G401 (cell line): Measurements from ENCODE around the gene AHSG. TPM values are rescaled to one million over a fixed set of nuclear protein-coding genes. Genes with fewer than 3 reads are reported as not detected.

Experiments used
- DNase-seq: peaks from one replicate; pipeline ENCODE4 v3.0.0-alpha.2; 2015; ENCODE audit warnings: low spot score
- in situ Hi-C: cut with HindIII; loops from 2 replicates; pipeline ENCODE4 v1.10.0; 2016; ENCODE audit warnings: low sequenced_read_pairs, mixed read lengths
- total RNA-seq: library from RNA; depleted of rRNA; stranded (reverse); fragments of >200 nt; shearing (Covaris generic); gene quantifications from 2 replicates; pipeline ENCODE4 v1.2.3, GENCODE V29; 2014

The AHSG gene
- total RNA-seq, 1 experiment from 2014 or later, result not detected

DNA sequence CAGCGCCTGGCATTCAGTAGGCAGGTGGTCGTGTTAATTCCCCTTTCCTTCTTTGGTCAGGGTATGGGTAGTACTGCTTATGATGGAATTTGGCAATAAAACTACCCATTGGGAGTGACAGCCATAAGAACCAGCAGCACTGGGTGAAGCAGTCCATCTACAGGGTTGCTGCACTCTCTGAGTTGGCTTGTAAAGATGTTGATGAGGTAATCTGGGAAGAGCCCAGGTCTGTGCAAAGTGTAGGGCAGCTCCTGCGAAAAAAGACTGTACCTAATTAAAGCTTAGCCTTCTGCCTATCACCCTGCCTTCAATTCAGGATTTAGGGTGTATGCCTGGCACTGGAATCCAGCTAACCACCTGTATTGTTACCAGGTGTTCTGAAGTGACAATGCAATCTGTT, 22.7 kb downstream of the AHSG start:
- DNase-seq, result no peak
- in situ Hi-C loops, result no loop called here

DNA sequence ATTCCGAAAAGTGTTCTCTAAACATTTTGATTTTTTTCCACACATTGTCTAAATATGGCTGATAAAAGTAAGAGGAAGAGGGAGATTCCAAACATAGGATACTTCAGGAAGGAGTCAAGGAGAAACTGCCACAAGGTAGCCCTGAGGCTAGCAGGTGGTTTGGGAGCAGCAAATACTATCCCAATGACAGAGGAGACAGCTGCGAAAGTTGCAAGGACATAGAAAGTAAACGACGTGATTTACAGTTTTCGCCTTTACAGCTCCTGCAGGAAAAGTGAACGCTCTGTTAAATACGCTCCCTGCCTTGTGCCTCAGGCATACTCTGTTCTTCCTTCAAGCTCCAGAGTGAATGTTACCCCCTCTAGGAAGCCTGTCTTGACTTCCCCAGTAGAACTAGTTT, 23.7 kb downstream of the AHSG start:
- DNase-seq, result no peak
- in situ Hi-C loops, result no loop called here

DNA sequence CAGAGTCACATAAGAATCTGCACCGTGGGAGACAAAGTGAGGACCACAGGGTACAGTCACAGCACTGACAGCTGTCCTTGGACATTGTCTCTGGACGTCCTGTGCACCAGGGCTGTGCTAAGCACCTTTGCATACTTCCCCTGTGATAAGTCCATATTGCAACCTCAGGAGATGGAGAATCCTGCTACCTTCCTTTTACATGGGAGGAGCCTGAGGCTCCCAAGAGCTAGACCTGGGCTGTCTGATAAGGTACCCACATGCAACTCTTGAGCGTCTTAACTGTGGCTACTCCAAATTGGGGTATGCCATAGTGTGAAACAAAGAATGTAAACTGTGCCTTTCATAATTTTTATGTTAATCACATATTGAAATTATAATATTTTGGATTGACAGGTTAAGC, 24.8 kb downstream of the AHSG start:
- DNase-seq, result no peak
- in situ Hi-C loops, result no loop called here

DNA sequence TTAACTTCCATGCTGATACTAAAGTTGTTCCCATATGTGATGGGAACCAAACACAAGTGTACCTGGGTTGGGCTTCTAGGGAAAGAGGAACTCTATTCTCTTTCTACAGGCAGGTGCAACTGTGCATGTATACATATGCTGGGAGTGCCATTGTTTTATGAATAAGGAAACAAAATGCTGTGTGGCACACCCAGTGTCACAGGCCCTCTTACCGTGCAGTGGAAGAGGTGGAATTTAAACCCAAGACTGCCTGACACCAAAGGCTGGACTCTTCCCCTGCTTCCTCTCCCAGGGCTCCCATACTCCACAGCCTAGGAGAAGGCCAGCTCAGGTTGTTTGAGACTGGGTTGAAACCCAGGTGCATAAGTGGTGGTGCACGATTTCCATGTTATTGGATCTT, 25.4 kb downstream of the AHSG start:
- in situ Hi-C loops, result no loop called here
- DNase-seq, result no peak

DNA sequence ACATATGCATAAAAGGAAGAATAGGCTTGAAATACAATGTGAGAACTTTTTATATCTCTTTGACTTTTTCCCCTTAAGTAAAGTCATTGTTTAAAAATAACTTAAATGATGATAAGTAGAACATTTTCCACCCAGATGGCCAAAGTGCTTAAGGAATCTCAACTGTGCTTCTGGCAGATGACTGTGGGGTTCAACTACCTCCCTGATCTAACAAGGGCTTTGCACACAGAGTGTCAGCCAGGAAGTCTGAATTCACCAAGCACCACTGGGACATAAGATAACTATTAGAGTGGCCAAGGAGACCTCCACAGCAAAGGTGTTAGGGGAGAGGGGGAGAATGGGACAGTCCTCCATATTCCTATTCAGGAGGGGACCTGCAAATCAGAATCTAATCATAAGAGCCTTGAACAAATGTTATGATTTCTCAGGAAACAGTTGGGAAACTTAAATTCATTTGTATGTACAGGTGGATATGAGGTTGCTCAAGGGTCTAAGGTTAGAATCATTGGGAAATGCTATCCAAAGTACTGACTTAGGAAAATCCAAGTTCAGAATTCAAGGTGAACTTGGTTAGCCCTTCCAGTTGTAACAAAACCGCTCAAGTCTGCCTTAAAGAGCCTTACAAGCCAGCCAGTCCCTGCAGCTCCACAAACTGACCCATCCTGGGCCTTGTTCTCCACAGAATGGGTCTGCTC, 27.1 kb downstream of the AHSG start, which contains the start of gene FETUB:
TSS of gene FETUB (plus strand) at position 622 of the 695 bp plus-strand sequence. CDS start at position 684, 62 bp downstream.
- in situ Hi-C loops, result no loop called here
- DNase-seq, result no peak

DNA sequence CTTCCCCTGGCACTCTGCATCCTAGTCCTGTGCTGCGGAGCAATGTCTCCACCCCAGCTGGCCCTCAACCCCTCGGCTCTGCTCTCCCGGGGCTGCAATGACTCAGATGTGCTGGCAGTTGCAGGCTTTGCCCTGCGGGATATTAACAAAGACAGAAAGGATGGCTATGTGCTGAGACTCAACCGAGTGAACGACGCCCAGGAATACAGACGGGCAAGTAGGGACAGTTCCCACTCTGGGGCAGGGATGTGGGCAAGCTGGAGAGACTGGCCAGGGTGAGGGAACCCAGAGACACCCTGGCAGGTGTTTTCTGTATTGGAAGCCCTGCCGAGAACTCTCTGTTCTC, 27.6 kb downstream of the AHSG start:
- no peak for DNase-seq

DNA sequence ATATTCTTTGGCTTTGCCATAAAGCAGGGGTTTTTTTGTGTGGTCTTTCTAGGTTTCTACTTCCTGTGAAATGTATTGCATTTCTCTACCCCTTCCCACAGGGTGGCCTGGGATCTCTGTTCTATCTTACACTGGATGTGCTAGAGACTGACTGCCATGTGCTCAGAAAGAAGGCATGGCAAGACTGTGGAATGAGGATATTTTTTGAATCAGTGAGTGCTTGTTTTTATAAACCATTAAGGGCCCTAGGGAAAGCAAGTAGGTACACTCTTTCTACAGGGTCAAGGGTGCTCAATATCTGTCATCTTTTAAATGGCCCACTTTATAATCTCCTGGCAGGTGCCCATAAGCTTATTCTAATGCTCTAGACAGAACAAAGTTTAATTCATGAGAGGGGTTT, 28.1 kb downstream of the AHSG start:
- no peak for DNase-seq
- in situ Hi-C loops, result no loop called here

More for the DNA sequence above, 27.6 kb downstream of the AHSG start:
- in situ Hi-C loops, result no loop called here

DNA sequence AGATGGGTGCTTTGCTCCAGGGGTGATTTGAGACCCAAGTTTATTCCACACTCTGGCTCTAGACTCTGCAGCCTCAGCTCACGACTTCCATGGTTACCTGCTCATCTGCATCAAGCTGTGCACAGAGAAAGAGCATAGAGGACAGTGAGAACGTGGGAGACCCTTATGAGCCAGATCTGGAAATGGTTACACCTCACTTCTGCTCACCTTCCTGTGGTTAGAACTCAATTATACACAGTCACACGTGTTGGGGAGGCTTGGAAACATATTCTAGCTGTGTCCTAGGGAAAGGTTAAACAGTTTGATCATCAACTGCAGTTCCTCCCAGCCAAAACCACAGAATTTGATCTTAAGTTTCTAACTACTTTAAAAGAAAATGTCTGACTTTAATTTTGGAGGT, 29.2 kb downstream of the AHSG start:
- DNase-seq, result no peak

DNA sequence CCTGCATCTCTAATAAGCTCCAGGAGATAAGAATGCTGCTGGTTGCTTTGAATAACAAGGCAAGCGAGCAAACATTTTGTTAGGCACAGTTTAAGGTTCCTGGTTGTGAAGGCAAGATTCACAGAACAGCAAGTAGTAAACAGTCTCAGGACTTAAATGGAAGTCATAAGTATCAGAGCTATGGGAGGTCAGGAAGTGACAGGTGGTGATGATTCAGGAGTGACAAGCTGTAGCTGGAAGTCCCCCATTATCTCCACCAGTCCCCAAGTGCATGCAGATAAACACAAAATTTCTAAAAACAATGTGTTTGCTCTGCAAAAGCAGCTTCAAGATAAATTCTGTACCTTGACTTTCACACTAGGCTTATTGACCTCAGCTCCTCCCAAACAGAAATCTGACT, 30.6 kb downstream of the AHSG start:
- in situ Hi-C loops, result no loop called here
- DNase-seq, result no peak

More for the DNA sequence above, 29.2 kb downstream of the AHSG start:
- in situ Hi-C loops, result no loop called here

DNA sequence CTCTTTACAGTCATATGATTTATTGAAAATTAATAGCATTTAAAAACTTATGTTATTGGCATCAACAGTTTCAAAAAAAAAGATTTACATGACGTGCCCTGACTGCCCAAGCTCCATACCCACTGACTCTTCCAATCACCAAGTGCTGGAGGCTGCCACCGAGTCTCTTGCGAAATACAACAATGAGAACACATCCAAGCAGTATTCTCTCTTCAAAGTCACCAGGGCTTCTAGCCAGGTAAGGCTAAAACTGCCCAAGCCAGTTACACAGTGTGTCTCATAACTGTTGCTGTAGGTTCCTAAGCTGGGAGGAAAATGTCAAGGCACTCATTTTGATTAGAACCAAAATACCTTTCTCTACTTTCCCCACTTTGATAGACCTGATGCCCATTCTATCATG, 31.8 kb downstream of the AHSG start:
- no peak for DNase-seq
- in situ Hi-C loops, result no loop called here

DNA sequence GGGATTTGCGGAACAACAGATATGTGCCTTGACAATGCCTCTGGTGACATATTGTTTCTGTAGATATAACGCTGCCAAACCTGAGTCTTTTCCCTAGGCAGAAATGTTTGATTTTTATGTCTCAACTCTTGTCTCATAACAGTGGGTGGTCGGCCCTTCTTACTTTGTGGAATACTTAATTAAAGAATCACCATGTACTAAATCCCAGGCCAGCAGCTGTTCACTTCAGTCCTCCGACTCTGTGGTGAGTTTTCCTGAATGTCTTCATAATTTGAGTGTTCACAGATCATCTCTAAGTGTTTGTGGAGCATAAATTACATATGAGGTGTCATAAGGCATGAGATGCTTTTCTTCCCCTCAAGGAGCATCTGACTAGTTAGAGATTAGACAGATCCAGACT, 33.2 kb downstream of the AHSG start:
- DNase-seq, result no peak
- in situ Hi-C loops, result no loop called here

DNA sequence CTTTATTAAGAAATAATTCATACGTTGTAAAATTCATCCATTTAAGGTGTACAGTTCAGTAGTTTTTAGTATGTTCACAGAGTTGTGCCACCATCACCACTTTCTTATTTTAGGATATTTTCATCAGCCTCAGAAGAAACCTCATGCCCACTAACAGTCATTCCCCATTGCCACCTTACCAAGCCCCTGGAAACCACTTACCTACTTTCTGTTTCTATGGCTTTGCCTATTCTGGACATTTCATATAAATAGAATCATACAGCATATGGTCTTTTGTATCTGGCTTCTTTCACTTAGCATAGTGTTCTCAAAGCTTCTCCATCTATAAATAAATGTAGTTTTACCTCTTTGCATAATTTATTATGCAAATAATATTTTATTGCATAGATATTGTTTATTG, 34.0 kb downstream of the AHSG start:
- no peak for DNase-seq
- in situ Hi-C loops, result no loop called here

DNA sequence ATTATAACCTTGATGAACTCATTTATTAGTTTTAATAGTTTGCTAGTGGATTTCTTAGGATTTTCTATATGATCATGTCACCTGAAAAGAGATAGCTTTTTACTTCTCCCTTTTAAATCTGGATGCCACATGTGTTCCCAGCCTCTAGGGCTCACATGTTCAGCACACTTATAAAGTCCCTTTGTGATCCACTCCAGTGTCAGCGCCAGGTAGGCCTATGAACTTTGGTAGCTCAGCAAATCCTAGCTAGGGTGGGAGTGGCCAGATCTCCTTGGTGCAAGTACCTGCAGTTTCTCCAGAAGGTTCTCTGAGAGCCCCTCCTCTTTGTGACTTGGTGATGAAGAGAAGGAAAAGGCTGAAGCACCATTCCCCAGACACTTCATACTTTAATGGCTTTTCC, 36.0 kb downstream of the AHSG start:
- DNase-seq, result no peak
- in situ Hi-C loops, result no loop called here

DNA sequence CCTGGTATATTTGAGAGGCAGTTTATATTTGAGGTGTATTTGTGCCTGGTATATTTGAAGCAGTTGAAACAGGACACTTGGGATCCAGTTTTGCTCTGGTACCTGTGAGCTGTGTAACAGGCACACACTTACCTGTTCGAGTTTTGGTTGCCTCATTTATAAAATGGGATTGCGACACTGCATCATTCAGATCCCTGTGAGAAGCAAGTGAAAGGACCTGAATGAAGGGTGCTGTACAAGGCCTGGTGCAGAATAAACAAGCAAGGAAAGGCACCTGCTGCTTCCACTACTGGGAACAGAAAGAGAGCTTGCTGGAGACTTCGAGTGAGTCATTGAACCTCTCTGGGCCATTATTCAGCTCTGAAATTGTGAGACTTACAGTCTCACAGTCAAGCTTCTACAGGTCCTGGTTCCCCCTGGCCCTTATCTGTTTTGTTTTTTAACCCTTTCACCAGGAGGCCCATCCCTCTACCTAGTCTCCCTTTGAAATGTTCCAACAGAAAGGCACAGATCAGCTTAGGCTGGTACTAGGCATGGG, 38.9 kb downstream of the AHSG start:
- in situ Hi-C loops, result no loop called here
- DNase-seq, result no peak

DNA sequence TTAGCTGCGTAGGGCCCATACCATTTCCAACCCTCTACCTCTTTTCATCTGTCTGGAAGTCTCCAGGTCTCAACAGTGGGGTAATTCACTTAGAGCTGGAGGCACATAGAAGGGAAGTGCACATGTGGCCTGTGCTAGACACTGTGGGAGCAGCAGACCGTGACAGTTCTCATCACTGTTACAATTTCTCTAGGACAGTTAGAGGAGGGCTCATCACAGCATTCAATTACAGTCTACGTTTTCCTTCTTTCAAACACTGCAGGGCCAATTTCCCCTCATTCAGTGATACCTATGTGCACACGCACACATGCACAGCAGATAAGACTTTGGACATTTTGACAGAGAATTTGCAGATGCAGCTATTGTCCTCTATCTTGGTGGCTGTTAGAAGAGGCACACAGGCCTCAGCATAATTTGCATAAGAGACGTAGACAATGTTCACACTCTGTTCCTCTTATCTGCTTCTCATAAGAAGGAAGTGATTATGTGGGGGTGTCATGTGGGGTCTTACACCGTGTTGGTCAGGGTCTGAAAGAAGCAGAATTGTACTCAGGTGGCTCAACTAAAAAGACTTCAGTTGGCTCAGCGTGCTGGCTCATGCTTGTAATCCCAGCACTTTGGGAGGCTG, 40.3 kb downstream of the AHSG start:
- DNase-seq, result no peak
- in situ Hi-C loops, result no loop called here

DNA sequence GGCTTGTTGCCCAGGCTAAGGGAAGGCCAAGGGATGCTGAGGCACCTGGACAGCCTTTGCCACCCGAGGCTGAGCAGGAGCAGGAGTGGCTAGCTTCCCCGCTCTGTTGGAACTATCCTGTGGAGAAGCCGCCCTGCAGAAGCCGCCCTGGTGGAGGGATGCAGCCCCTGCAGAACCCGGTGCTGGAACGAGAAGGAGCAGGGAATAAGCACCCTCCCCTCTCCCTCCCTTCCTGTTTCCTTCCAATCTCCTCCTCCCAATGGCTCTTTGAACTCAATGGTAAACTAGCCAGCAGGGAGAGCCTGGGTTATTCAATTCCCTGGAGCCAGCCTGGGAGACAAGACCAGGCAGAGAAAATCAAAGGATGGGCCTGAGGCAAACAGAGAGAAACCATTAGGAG, 41.1 kb downstream of the AHSG start:
- in situ Hi-C loops, result no loop called here

DNA sequence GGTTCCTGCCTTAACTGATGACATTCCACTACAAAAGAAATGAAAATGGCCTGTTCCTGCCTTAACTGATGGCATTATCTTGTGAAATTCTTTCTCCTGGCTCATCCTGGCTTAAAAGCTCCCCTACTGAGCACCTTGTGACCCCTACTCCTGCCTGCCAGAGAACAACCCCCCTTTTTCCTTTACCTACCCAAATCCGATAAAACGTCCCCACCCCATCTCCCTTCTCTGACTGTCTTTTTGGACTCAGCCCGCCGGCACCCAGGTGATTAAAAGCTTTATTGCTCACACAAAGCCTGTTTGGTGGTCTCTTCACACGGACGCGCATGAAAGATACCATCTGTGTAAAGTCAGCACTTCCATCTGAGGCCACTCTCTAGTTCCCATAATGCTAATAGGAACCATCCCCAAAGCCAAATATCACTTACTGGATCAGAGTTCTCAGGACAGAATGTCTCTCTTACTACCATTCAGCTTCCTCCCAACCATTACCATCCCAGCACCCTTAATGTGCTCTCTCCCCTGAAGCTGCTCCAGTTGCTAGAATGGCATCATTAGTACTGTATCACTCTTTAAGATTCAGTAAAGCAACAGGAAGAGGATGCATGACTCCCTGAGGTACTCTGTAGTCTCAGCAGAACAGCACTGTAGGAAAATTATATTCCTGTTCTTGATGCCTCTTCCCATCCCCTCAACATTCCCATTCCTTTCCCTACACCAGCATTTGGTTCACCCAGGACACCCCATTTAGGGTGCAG, 50.7 kb downstream of the AHSG start:
- in situ Hi-C loops, result no loop called here
- DNase-seq, result no peak

More for the DNA sequence above, 41.1 kb downstream of the AHSG start:
- DNase-seq, result no peak

DNA sequence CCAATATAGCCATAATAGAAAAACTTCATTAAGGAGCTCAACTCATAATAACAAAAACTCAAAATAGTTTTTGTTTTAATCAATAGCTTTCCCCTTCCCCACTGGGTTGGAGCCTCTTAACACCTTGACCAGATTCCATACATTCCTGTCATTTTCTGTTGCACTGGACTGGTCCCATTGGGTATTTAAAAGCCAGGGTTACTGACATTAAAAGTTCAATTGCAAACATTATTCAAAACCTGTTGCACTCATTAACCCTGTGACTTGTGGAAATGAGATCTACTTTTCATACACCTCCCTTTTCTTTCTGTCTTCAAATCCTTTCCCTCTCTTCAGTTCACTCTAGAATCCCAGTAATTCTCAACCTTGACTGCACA, 51.2 kb downstream of the AHSG start:
- in situ Hi-C loops, result no loop called here
- no peak for DNase-seq

DNA sequence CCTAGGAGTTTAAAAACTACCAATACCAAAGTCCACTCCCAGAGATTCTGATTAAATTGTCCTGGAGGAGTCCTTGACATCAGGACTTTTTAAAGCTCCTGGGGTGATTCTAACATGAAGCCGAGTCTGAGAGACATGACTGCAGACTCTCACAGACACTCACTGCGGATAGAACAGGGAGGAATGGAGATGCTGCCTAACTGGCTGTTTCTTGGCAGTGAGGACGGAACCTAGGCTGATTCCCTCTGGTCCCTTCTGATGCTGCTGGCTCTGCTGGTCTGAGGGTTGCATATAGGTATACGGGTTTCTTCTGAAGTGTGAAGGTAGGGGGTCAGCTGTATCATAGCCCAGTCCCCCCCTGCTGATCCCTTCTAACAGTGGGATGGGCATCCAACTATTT, 51.6 kb downstream of the AHSG start:
- in situ Hi-C loops, result no loop called here
- no peak for DNase-seq

DNA sequence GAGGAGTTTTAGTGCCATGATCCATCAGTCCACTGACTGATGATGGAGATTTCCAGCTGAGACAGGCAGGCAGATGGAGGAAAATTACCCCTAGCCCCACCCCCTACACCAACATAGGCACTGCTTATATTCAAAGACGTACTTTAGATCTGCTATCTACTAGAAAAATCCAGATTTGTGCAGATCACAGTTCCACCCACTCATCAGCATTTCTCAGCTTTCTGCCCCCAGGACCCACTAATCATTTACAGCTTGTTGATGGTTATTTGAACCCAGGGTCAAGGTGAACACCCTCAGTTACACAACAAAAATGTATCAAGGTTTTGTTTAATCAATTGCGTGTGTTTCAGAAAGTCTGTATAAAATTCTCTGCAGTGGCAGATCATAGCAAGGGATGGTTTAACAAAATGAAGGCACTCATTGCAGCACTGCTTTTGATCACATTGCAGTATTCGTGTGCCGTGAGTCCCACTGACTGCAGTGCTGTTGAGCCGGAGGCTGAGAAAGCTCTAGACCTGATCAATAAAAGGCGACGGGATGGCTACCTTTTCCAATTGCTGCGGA, 52.8 kb downstream of the AHSG start, which contains the start of gene HRG:
TSS of gene HRG (plus strand) at position 390 of the 564 bp plus-strand sequence. CDS start at position 408, 18 bp downstream.
- no peak for DNase-seq
- in situ Hi-C loops, result no loop called here
